Measurements from ENCODE around the gene SERPINB1. TPM values are rescaled to one million over a fixed set of nuclear protein-coding genes. Genes with fewer than 3 reads are reported as not detected.

The SERPINB1 gene
- total RNA-seq, 2 donors from 2014 or later = 30.6 to 38.5 TPM

- Mint-ChIP-seq H3K4me1 (no peaks in the 10 kb centered on the region), H3K4me3 (no peak overlapping the region), H3K27ac (no peak overlapping the region), H3K9me3 (no peaks in the 10 kb centered on the region), H3K27me3 (ENCODE audit: insufficient read depth) (no peaks in the 10 kb centered on the region), H3K36me3 (ENCODE audit: low read depth) (peaks cover 9% of the 10 kb centered on the region)
- H3K4me3 ChIP-seq (ENCODE audit: low read length) = no peak overlapping the region
- no peaks in the 10 kb centered on the region for H3K4me1 ChIP-seq (ENCODE audit: control insufficient read depth, insufficient read depth, low read length)
- H3K9ac ChIP-seq (ENCODE audit: extremely low read depth, low read length, poor library complexity, severe bottlenecking) = no peak overlapping the region
- no peak for TF ChIP-seq CTCF (conservative IDR thresholded peaks at IDR 0.05)
- no peaks in the 10 kb centered on the region for H3K27me3 ChIP-seq (ENCODE audit: control insufficient read depth, insufficient read depth, low read length, poor library complexity, severe bottlenecking)
- WGBS, 2 experiments (ENCODE audit: insufficient coverage in 1 of 2, insufficient read length in 1 of 2) = 92 to 98% methylated on average over 6 of the region's 6 CpGs
- no peaks in the 10 kb centered on the region for H3K36me3 ChIP-seq (ENCODE audit: control insufficient read depth, insufficient read depth, low read length)
- H3K9me3 ChIP-seq (ENCODE audit: control insufficient read depth, low read length) = no peaks in the 10 kb centered on the region
- H3K27ac ChIP-seq (ENCODE audit: low read depth, low read length) = no peak overlapping the region
- no peak for DNase-seq
Observed at GRCh38 chr6:2827142-2827541, 14.5 kb downstream of the SERPINB1 start.

- Histone ChIP-seq H3K4me3 (ENCODE audit: low read length) (no peak overlapping the region), H3K27ac (ENCODE audit: low read depth, low read length) (no peak overlapping the region), H3K9me3 (ENCODE audit: control insufficient read depth, low read length) (no peaks in the 10 kb centered on the region), H3K36me3 (ENCODE audit: control insufficient read depth, insufficient read depth, low read length) (no peaks in the 10 kb centered on the region), H3K27me3 (ENCODE audit: control insufficient read depth, insufficient read depth, low read length, poor library complexity, severe bottlenecking) (no peaks in the 10 kb centered on the region), H3K4me1 (ENCODE audit: control insufficient read depth, insufficient read depth, low read length) (no peaks in the 10 kb centered on the region), H3K9ac (ENCODE audit: extremely low read depth, low read length, poor library complexity, severe bottlenecking) (no peak overlapping the region)
- no peak for TF ChIP-seq CTCF (conservative IDR thresholded peaks at IDR 0.05)
- Mint-ChIP-seq H3K9me3 (no peaks in the 10 kb centered on the region), H3K4me1 (no peaks in the 10 kb centered on the region), H3K27ac (no peak overlapping the region), H3K27me3 (ENCODE audit: insufficient read depth) (no peaks in the 10 kb centered on the region), H3K36me3 (ENCODE audit: low read depth) (peaks cover 9% of the 10 kb centered on the region), H3K4me3 (no peak overlapping the region)
- WGBS, 2 experiments (ENCODE audit: insufficient coverage in 1 of 2, insufficient read length in 1 of 2) = 71 to 88% methylated on average over 1 to 2 of the region's 2 CpGs
- no peak for DNase-seq
Observed at GRCh38 chr6:2826131-2826530, 15.5 kb downstream of the SERPINB1 start.

GRCh38 chr6:2823104-2823850 is 18.4 kb downstream of the SERPINB1 start:
- Histone ChIP-seq H3K27me3 (ENCODE audit: control insufficient read depth, insufficient read depth, low read length, poor library complexity, severe bottlenecking) (no peaks in the 10 kb centered on the region), H3K4me1 (ENCODE audit: control insufficient read depth, insufficient read depth, low read length) (no peaks in the 10 kb centered on the region), H3K36me3 (ENCODE audit: control insufficient read depth, insufficient read depth, low read length) (no peaks in the 10 kb centered on the region), H3K4me3 (ENCODE audit: low read length) (no peak overlapping the region), H3K9ac (ENCODE audit: extremely low read depth, low read length, poor library complexity, severe bottlenecking) (no peak overlapping the region), H3K9me3 (ENCODE audit: control insufficient read depth, low read length) (no peaks in the 10 kb centered on the region), H3K27ac (ENCODE audit: low read depth, low read length) (no peak overlapping the region)
- Mint-ChIP-seq H3K27me3 (ENCODE audit: insufficient read depth) (no peaks in the 10 kb centered on the region), H3K4me3 (no peak overlapping the region), H3K36me3 (ENCODE audit: low read depth) (peaks cover 5% of the 10 kb centered on the region), H3K4me1 (no peaks in the 10 kb centered on the region), H3K9me3 (no peaks in the 10 kb centered on the region), H3K27ac (no peak overlapping the region)
- no peak for DNase-seq
- WGBS, 2 experiments (ENCODE audit: insufficient coverage in 1 of 2, insufficient read length in 1 of 2) = 91 to 92% methylated on average over 6 to 7 of the region's 7 CpGs
- no peak for TF ChIP-seq CTCF (conservative IDR thresholded peaks at IDR 0.05)
